Mesenchymal stem cell (in vitro differentiated cells and primary cell): ENCODE results near the gene RNF212.
A peak's percentile ranks its signal among the peaks of the same experiment; 100 is the strongest.

Experiments used
- DNase-seq: peaks from one replicate; pipeline ENCODE4 v3.0.0-alpha.2; 2013
- H2AFZ ChIP-seq: one replicate; pipeline ENCODE4 v1.6.1; 2013; ENCODE audit warnings: low read depth, mild to moderate bottlenecking, control low read depth, inconsistent platforms, low read length, moderate library complexity
- H2AK5ac ChIP-seq: 2 replicates; pipeline ENCODE4 v1.6.1; 2013; ENCODE audit warnings: low read length, moderate library complexity, mild to moderate bottlenecking, inconsistent platforms; ENCODE audit not compliant: severe bottlenecking
- H2BK120ac ChIP-seq: one replicate; pipeline ENCODE4 v1.6.1; 2013; ENCODE audit warnings: low read depth, mild to moderate bottlenecking, inconsistent platforms, low read length, moderate library complexity
- H2BK12ac ChIP-seq, 2 experiments: one replicate each; pipeline ENCODE4 v1.6.1; 2013; ENCODE audit warnings: inconsistent platforms in 2 of 2, low read length in 2 of 2, mild to moderate bottlenecking in 2 of 2, moderate library complexity in 2 of 2, control low read depth in 1 of 2
- H2BK15ac ChIP-seq: one replicate; pipeline ENCODE4 v1.6.1; 2013; ENCODE audit warnings: mild to moderate bottlenecking, low read depth, inconsistent platforms; ENCODE audit not compliant: poor library complexity, severe bottlenecking
- H2BK5ac ChIP-seq: 2 replicates; pipeline ENCODE4 v1.6.1; 2013; ENCODE audit warnings: low read depth, mild to moderate bottlenecking, low read length, control low read depth, inconsistent platforms; ENCODE audit not compliant: poor library complexity, severe bottlenecking
- H3K14ac ChIP-seq, 2 experiments: one replicate each; pipeline ENCODE4 v1.6.1; 2013; ENCODE audit warnings: inconsistent platforms in 2 of 2, low read length in 2 of 2, control low read depth in 1 of 2, mild to moderate bottlenecking in 1 of 2, moderate library complexity in 1 of 2
- H3K18ac ChIP-seq, 2 experiments: one replicate each; pipeline ENCODE4 v1.6.1; 2013; ENCODE audit warnings: inconsistent platforms in 2 of 2, low read length in 2 of 2, control low read depth in 1 of 2, low read depth in 1 of 2, mild to moderate bottlenecking in 1 of 2
- H3K23ac ChIP-seq, 2 experiments: one replicate each; pipeline ENCODE4 v1.6.1; 2013; ENCODE audit warnings: inconsistent platforms in 2 of 2, low read length in 2 of 2, mild to moderate bottlenecking in 2 of 2, moderate library complexity in 2 of 2, control low read depth in 1 of 2
- H3K27ac ChIP-seq: 2 replicates; pipeline ENCODE4 v1.5.1; 2013; ENCODE audit warnings: mild to moderate bottlenecking, moderate library complexity, low read length, control low read depth, inconsistent platforms; ENCODE audit not compliant: poor library complexity, severe bottlenecking
- H3K27me3 ChIP-seq, 2 experiments: 2 replicates each; pipeline versions ENCODE4 v1.6.1 to v1.7.0; 2013; ENCODE audit warnings: low read length in 2 of 2, mild to moderate bottlenecking in 2 of 2, moderate library complexity in 2 of 2, control low read depth in 1 of 2, inconsistent platforms in 1 of 2; ENCODE audit not compliant: control insufficient read depth in 1 of 2, insufficient read depth in 1 of 2
- H3K36me3 ChIP-seq, 2 experiments: 2 replicates each; pipeline versions ENCODE4 v1.6.1 to v1.7.0; 2013; ENCODE audit warnings: low read length in 2 of 2, control low read depth in 1 of 2, inconsistent platforms in 1 of 2, low read depth in 1 of 2, mild to moderate bottlenecking in 1 of 2; ENCODE audit not compliant: insufficient read depth in 2 of 2, control insufficient read depth in 1 of 2
- H3K4ac ChIP-seq, 2 experiments: one replicate each; pipeline ENCODE4 v1.6.1; 2013; ENCODE audit warnings: inconsistent platforms in 2 of 2, low read length in 2 of 2, mild to moderate bottlenecking in 2 of 2, moderate library complexity in 2 of 2, control low read depth in 1 of 2, low read depth in 1 of 2
- H3K4me1 ChIP-seq: 2 replicates; pipeline ENCODE4 v1.6.1; 2013; ENCODE audit warnings: low read depth, low read length, control low read depth; ENCODE audit not compliant: control insufficient read depth, insufficient read depth
- H3K4me2 ChIP-seq: 2 replicates; pipeline ENCODE4 v1.6.1; 2013; ENCODE audit warnings: low read length, mild to moderate bottlenecking, inconsistent platforms; ENCODE audit not compliant: poor library complexity, severe bottlenecking
- H3K4me3 ChIP-seq, 2 experiments: 2 replicates each; pipeline versions ENCODE4 v1.5.1 to v1.7.0; 2013; ENCODE audit warnings: low read length in 2 of 2, mild to moderate bottlenecking in 2 of 2, control low read depth in 1 of 2, low read depth in 1 of 2; ENCODE audit not compliant: insufficient read depth in 1 of 2
- H3K79me1 ChIP-seq: replicated peaks from 2 replicates; pipeline ENCODE4 v1.6.1; 2013; ENCODE audit warnings: mild to moderate bottlenecking, control low read depth, low read length, inconsistent platforms; ENCODE audit not compliant: poor library complexity, severe bottlenecking
- H3K9ac ChIP-seq: 2 replicates; pipeline ENCODE4 v1.7.0; 2013; ENCODE audit warnings: mild to moderate bottlenecking, low read length, moderate library complexity
- H3K9me3 ChIP-seq: 2 replicates; pipeline ENCODE4 v1.7.0; 2013; ENCODE audit warnings: mild to moderate bottlenecking, low read length; ENCODE audit not compliant: control insufficient read depth
- H4K8ac ChIP-seq: one replicate; pipeline ENCODE4 v1.6.1; 2013; ENCODE audit warnings: inconsistent platforms, mild to moderate bottlenecking, low read length, moderate library complexity
- H4K91ac ChIP-seq: one replicate; pipeline ENCODE4 v1.6.1; 2013; ENCODE audit warnings: mild to moderate bottlenecking, low read length, inconsistent platforms
- WGBS: methylation state at CpG from one replicate; pipeline ENCODE4 v1.1.7; 2013; ENCODE audit warnings: mixed read lengths; 5-methylcytosine and 5-hydroxymethylcytosine counted together

Gene RNF212

DNA sequence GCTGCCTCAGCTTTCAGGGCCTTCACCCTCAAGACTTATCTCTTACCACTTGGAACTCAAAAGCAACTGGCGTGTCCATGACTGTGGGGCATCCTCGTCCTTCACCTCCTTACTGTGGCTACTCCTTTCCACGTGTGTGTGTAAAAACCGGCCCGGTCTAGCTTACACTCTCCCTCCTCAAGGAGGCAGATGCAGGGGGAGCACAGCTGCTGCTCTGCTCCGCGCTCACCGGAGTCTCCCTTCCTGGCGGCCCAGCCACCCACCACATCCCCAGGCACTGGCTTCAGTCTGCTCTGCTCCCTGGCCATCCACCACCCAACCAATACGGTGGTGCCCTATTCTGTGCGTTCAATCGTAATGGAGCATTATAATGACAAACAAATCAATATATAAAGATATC is 8.3 kb downstream of the RNF212 start:
- H3K36me3 ChIP-seq, result no peaks in the 10 kb centered on the region
- no peak overlapping the region for H2BK12ac ChIP-seq
- no peak overlapping the region for H3K4me2 ChIP-seq
- peak overlapping the region; percentile 24 for H2AK5ac ChIP-seq
- H2BK120ac ChIP-seq, result no peak overlapping the region
- H3K14ac ChIP-seq, result no peak overlapping the region
- no peak overlapping the region for H3K23ac ChIP-seq
- H4K91ac ChIP-seq, result no peak overlapping the region
- H3K9ac ChIP-seq, result no peak overlapping the region
- H3K27me3 ChIP-seq, result no peaks in the 10 kb centered on the region
- DNase-seq, result no peak
- no peaks in the 10 kb centered on the region for H3K9me3 ChIP-seq
- H3K4me1 ChIP-seq, result peaks cover 23% of the 10 kb centered on the region
- no peak overlapping the region for H3K4me3 ChIP-seq
- no peak overlapping the region for H2AFZ ChIP-seq
- H2BK5ac ChIP-seq, result no peak overlapping the region
- no peaks in the 10 kb centered on the region for H3K79me1 ChIP-seq
- WGBS, result 88% methylated on average over 12 of the region's 12 CpGs
- no peak overlapping the region for H2BK15ac ChIP-seq
- H3K18ac ChIP-seq, result no peak overlapping the region
- H3K27ac ChIP-seq, result no peak overlapping the region
- H4K8ac ChIP-seq, result no peak overlapping the region
- H3K4ac ChIP-seq, result no peak overlapping the region

- Histone ChIP-seq H2BK12ac (no peak overlapping the region), H3K4me1 (peaks cover 22% of the 10 kb centered on the region), H3K14ac (no peak overlapping the region), H3K9ac (no peak overlapping the region), H2AK5ac (peak overlapping the region; percentile 24), H2BK120ac (no peak overlapping the region), H2AFZ (no peak overlapping the region), H3K36me3 (no peaks in the 10 kb centered on the region), H3K9me3 (no peaks in the 10 kb centered on the region), H3K18ac (no peak overlapping the region), H2BK5ac (no peak overlapping the region), H3K4me3 (no peak overlapping the region), H4K91ac (no peak overlapping the region), H2BK15ac (no peak overlapping the region), H3K23ac (no peak overlapping the region), H3K4ac (no peak overlapping the region), H3K27ac (no peak overlapping the region), H3K4me2 (no peak overlapping the region), H3K79me1 (no peaks in the 10 kb centered on the region), H3K27me3 (no peaks in the 10 kb centered on the region), H4K8ac (no peak overlapping the region)
- 87% methylated on average over 8 of the region's 8 CpGs for WGBS
- no peak for DNase-seq
Observed at GRCh38 chr4:1104647-1105046, 8.7 kb downstream of the RNF212 start.

GRCh38 chr4:1099684-1100335 is 13.6 kb downstream of the RNF212 start:
- Histone ChIP-seq H3K79me1 (no peaks in the 10 kb centered on the region), H3K4me2 (no peak overlapping the region), H3K4me1 (peaks cover 2% of the 10 kb centered on the region), H3K27ac (no peak overlapping the region), H3K27me3 (no peaks in the 10 kb centered on the region), H2BK15ac (no peak overlapping the region), H3K9ac (no peak overlapping the region), H2BK5ac (no peak overlapping the region), H2AK5ac (no peak overlapping the region), H3K14ac (no peak overlapping the region), H4K8ac (no peak overlapping the region), H3K23ac (no peak overlapping the region), H3K36me3 (peaks cover 0 to 3% of the 10 kb centered on the region in 2 experiments), H2BK12ac (no peak overlapping the region), H4K91ac (no peak overlapping the region), H3K18ac (no peak overlapping the region), H3K4ac (no peak overlapping the region), H2BK120ac (no peak overlapping the region), H3K4me3 (no peak overlapping the region), H3K9me3 (no peaks in the 10 kb centered on the region), H2AFZ (no peak overlapping the region)
- 87% methylated on average over 27 of the region's 27 CpGs for whole genome bisulfite sequencing
- no peak for DNase-seq

- Histone ChIP-seq H3K27ac (no peak overlapping the region), H2BK120ac (no peak overlapping the region), H3K23ac (no peak overlapping the region), H3K14ac (no peak overlapping the region), H2AFZ (no peak overlapping the region), H3K4me3 (no peak overlapping the region), H2BK5ac (no peak overlapping the region), H2BK15ac (no peak overlapping the region), H3K27me3 (no peaks in the 10 kb centered on the region), H3K4me2 (no peak overlapping the region), H4K91ac (no peak overlapping the region), H2AK5ac (no peak overlapping the region), H3K36me3 (peaks cover 0 to 3% of the 10 kb centered on the region in 2 experiments), H3K4me1 (peaks cover 3% of the 10 kb centered on the region), H3K18ac (no peak overlapping the region), H3K4ac (no peak overlapping the region), H3K9ac (no peak overlapping the region), H3K79me1 (no peaks in the 10 kb centered on the region), H4K8ac (no peak overlapping the region), H3K9me3 (no peaks in the 10 kb centered on the region), H2BK12ac (no peak overlapping the region)
- WGBS, result 92% methylated on average over 9 of the region's 9 CpGs
- DNase-seq, result no peak
Observed at GRCh38 chr4:1099270-1099669, 14.1 kb downstream of the RNF212 start.
